CMK (cell line): ENCODE measurements around the gene KCNJ11.

Experiments used
- DNase-seq: peaks from one replicate; pipeline ENCODE4 v3.0.0-alpha.2; 2010; ENCODE audit warnings: low read depth

Gene KCNJ11

DNA sequence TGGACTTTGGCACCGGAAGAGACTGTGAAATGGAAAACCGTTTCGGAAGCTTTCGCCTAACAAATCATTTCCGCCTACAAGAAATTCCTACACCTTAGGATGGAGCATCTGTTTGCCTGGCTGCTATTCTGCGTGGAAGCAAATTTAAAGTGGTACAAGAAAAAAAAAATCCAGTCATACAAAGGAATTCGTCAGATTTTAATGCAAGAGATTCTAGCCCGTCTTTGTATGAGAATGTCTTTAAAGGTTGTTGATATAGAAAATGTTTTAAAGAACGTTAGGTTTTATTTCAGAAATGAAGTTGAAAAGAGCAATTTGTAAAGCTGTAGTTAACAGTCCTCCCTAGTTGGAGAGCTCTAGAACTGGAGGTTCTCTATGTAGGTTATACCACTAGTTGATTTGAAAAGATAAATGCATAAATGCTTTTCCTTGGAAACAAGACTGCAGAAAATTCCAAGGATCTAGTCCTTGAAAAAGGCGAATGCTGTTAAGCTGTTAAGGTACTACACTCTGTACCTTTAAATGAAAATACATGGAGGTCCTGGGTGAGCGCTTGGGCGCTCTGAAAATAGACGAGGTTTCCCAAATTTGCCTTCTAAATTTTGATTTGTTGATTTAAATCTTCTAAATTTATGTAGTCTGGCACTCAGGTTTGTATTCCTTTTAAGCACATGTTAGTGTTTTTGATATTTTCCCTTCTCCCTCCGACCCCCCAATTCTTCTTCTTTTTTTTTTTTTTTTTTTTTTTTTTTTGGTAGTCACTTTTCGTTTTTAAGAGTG, 34.4 kb downstream of the KCNJ11 start:
- no peak for DNase-seq

DNA sequence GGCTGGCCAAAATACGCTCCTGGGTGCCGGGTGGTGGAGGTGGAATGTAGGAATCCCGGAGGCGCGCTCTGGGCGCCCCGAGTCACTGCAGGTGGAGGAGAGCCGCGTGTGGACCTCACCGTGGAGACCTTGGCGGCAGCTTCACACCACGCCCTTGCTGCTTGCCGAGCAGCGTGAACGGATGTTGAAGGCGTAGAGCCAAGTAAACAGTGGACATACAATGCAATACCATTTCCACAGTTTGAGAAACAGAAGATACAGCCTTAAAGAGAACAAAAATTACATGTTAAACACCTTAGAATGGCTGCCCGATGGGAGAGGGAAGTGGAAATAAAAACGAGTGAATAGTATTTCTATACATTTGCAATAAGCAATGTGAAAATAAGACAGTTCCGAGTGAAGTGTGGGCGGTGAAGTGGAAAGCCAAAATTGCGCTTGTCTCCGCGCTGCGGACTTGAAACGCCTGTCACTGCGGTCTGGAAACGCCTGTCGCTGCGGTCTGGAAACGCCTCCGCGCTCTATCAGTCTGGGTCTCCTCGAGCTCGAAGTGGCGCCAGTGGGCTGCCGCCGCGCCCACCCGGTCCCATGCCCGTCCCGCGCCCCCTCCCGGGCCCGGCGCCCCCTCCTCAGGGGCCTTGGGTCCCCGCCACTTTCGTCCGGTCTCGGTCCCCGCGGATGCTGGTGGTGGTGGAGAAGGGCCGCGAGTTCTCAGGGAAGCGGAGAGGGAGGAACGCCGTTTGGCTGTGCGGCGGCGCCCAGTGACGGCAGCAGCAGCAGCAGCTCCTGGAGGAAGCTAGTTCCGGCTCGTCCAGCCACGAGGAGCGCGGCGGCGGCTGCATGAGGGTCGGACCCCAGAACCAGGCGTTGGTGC, 35.3 kb downstream of the KCNJ11 start:
- DNase-seq, result no peak

- no peak for DNase-seq
Measured at GRCh38 chr11:17351510-17352176, 36.8 kb downstream of the KCNJ11 start, which contains the start of gene NCR3LG1. Gene NCR3LG1 (plus strand): TSS chr11:17351800. CDS start chr11:17351970, 170 bp downstream.

GRCh38 chr11:17351172-17351509, 37.3 kb downstream of the KCNJ11 start:
- no peak for DNase-seq

GRCh38 chr11:17350455-17351171, 37.8 kb downstream of the KCNJ11 start:
- DNase-seq, result no peak

GRCh38 chr11:17347676-17348075, 40.8 kb downstream of the KCNJ11 start:
- DNase-seq, result no peak

DNA sequence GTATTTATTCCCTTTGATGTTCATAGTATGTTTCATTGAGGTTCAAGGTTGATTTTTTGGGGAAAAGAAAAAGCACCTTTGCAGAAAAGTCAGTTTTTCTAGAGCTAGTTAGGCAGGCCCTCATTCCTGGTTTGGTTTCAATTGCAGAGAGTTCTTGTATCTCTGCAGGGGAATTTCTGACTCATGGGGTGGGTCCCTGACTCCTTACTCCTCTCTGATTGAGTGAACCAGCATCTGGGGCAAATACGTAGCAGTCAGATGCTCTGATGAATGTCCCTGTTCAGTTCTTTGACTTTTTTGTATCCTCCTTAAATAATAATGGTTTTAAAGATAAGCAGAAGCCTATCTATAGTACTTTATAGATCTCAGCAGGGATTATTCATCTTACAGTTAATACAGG, 44.6 kb downstream of the KCNJ11 start:
- DNase-seq, result no peak

GRCh38 chr11:17343257-17343656, 45.2 kb downstream of the KCNJ11 start:
- no peak for DNase-seq
